ENCODE results near the gene TERT.
"Not testable (repeated sequence)": the region's sequence is repeated elsewhere in the genome, so short reads cannot be mapped to it uniquely, and the experiment has no call there.

The TERT gene

GRCh38 chr5:1278656-1279442 is 16.0 kb downstream of the TERT start:
- DNase-seq (ENCODE audit: low spot score) = no peak

- no peak for DNase-seq (ENCODE audit: low spot score)
Measured at GRCh38 chr5:1278216-1278615, 16.7 kb downstream of the TERT start.

- DNase-seq (ENCODE audit: low spot score) = no peak
Measured at GRCh38 chr5:1277781-1278180, 17.1 kb downstream of the TERT start.

- no peak for DNase-seq (ENCODE audit: low spot score)
Measured at GRCh38 chr5:1277331-1277730, 17.5 kb downstream of the TERT start.

GRCh38 chr5:1276930-1277329 is 17.9 kb downstream of the TERT start:
- DNase-seq (ENCODE audit: low spot score) = no peak

- DNase-seq (ENCODE audit: low spot score) = not testable (repeated sequence)
Measured at GRCh38 chr5:1275397-1276391, 19.2 kb downstream of the TERT start.

GRCh38 chr5:1274471-1274870 is 20.4 kb downstream of the TERT start:
- no peak for DNase-seq (ENCODE audit: low spot score)

- no peak for DNase-seq (ENCODE audit: low spot score)
Measured at GRCh38 chr5:1273745-1274144, 21.1 kb downstream of the TERT start.

- no peak for DNase-seq (ENCODE audit: low spot score)
Measured at GRCh38 chr5:1272201-1272600, 22.7 kb downstream of the TERT start.

- no peak for DNase-seq (ENCODE audit: low spot score)
Measured at GRCh38 chr5:1270933-1271914, 23.6 kb downstream of the TERT start.

- DNase-seq (ENCODE audit: low spot score) = no peak
Measured at GRCh38 chr5:1270426-1270825, 24.4 kb downstream of the TERT start.

- DNase-seq (ENCODE audit: low spot score) = peak; percentile 30
Measured at GRCh38 chr5:1268666-1269065, 26.2 kb downstream of the TERT start.

GRCh38 chr5:1268056-1268455 is 26.8 kb downstream of the TERT start:
- DNase-seq (ENCODE audit: low spot score) = no peak

- not testable (repeated sequence) for DNase-seq (ENCODE audit: low spot score)
Measured at GRCh38 chr5:1267464-1267863, 27.4 kb downstream of the TERT start.

GRCh38 chr5:1266791-1267190 is 28.1 kb downstream of the TERT start:
- DNase-seq (ENCODE audit: low spot score) = no peak

- no peak for DNase-seq (ENCODE audit: low spot score)
Measured at GRCh38 chr5:1265461-1266455, 29.1 kb downstream of the TERT start.

GRCh38 chr5:1265026-1265425 is 29.8 kb downstream of the TERT start:
- no peak for DNase-seq (ENCODE audit: low spot score)

GRCh38 chr5:1264211-1264610 is 30.7 kb downstream of the TERT start:
- DNase-seq (ENCODE audit: low spot score) = no peak

GRCh38 chr5:1262381-1262780 is 32.5 kb downstream of the TERT start:
- no peak for DNase-seq (ENCODE audit: low spot score)

GRCh38 chr5:1261643-1262042 is 33.2 kb downstream of the TERT start:
- DNase-seq (ENCODE audit: low spot score) = no peak

Measured in SW480 (cell line).